ENCODE data around the gene NCAM1. TPM values are rescaled to one million over a fixed set of nuclear protein-coding genes. Genes with fewer than 3 reads are reported as not detected.

NCAM1 gene
- total and polyA plus RNA-seq, 2 of the 13 experiments (the other 11 are each of a cell fraction or from before 2014, with no cell fraction given) = 0.05 TPM; not detected in 1

- FAIRE-seq = no peak
- no peak for DNase-seq (ENCODE audit: low spot score)
- Histone ChIP-seq H3K4me1 (ENCODE audit: insufficient read depth, low read length) (no peaks in the 10 kb centered on the region), H3K27ac (ENCODE audit: extremely low read length, insufficient read depth, low read length) (no peak overlapping the region), H3K4me3 (replicated peaks in 1 of 3; ENCODE audit: insufficient read depth in 1 of 3, low read depth in 2 of 3, low read length in 3 of 3) (no peak overlapping the region), H3K9ac (ENCODE audit: insufficient read depth, low read depth, low read length) (no peak overlapping the region), H3K4me2 (ENCODE audit: low read depth, low read length) (no peak overlapping the region), H3K36me3 (replicated peaks in 1 of 2; ENCODE audit: control insufficient read depth in 1 of 2, insufficient read depth in 2 of 2, low read length in 2 of 2) (no peaks in the 10 kb centered on the region), H2AFZ (ENCODE audit: low read length) (no peak overlapping the region), H4K20me1 (ENCODE audit: insufficient read depth, low read length) (no peaks in the 10 kb centered on the region), H3K27me3 (ENCODE audit: control insufficient read depth in 1 of 2, insufficient read depth in 2 of 2, low read length in 2 of 2) (no peaks in the 10 kb centered on the region), H3K9me3 (ENCODE audit: low read length) (no peaks in the 10 kb centered on the region), H3K79me2 (ENCODE audit: insufficient read depth, low read length) (no peaks in the 10 kb centered on the region)
- intact Hi-C loops (cut with micrococcal nuclease; ENCODE audit: unreplicated experiment) (loop anchor here (10.0 kb wide), 1 partner anchor 318 kb away; no protein-coding TSS in a partner anchor), in situ Hi-C loops (cut with HindIII; ENCODE audit: extremely low pct_ligation_motif_present, low pct_unique_long_range_greater_than_20kb) (loop anchor here (10.0 kb wide), 1 partner anchor 528 kb away; no protein-coding TSS in a partner anchor)
- ChIA-PET POLR2A (no interaction called here), CTCF (ENCODE audit: low intra/inter-chr PET ratio, low total read pairs) (no interaction called here)
- TF ChIP-seq ZNF549 (CRISPR knock-in tag; IDR thresholded peaks at IDR 0.05) (no peak), RFX1 (IDR thresholded peaks at IDR 0.05) (no peak), ZBTB25 (CRISPR knock-in tag; IDR thresholded peaks at IDR 0.05) (no peak), ZNF772 (CRISPR knock-in tag; IDR thresholded peaks at IDR 0.05) (no peak), HNRNPUL1 (IDR thresholded peaks at IDR 0.05; ENCODE audit: low read depth, low read length) (no peak), AGO2 (optimal IDR thresholded peaks at IDR 0.05; ENCODE audit: low read depth, low read length) (no peak), RXRA (CRISPR knock-in tag; IDR thresholded peaks at IDR 0.05) (no peak), ZNF670 (CRISPR knock-in tag; IDR thresholded peaks at IDR 0.05; ENCODE audit: borderline replicate concordance) (no peak), ARID2 (CRISPR knock-in tag; IDR thresholded peaks at IDR 0.05; ENCODE audit: borderline replicate concordance) (no peak)
- no peak for ATAC-seq
- no TSS peak for BruUV-seq (replicated peaks)
- 27% methylated on average over 3 of the region's 3 CpGs for WGBS (ENCODE audit: low lambda C conversion rate)
Observed at GRCh38 chr11:113112307-113112706, 151.1 kb downstream of the NCAM1 start.
